Measurements from ENCODE around the gene TRIM2.

The TRIM2 gene

GRCh38 chr4:153252122-153252521 is 47.9 kb downstream of the TRIM2 start:
- no peak overlapping the region for H2AFZ ChIP-seq (ENCODE audit: low read length)
- H3K9me3 ChIP-seq (replicated peaks; ENCODE audit: insufficient read depth, low read length): no peaks in the 10 kb centered on the region
- H3K36me3 ChIP-seq (replicated peaks; ENCODE audit: insufficient read depth, low read length): no peaks in the 10 kb centered on the region
- TF ChIP-seq EZH2 (optimal IDR thresholded peaks at IDR 0.05; ENCODE audit: low read depth, low read length) (no peak), EZH2phosphoT487 (IDR thresholded peaks at IDR 0.05; ENCODE audit: low read length) (no peak), CTCF (IDR thresholded peaks at IDR 0.05; ENCODE audit: low read length) (no peak)
- H4K20me1 ChIP-seq (ENCODE audit: insufficient read depth, low read length): no peaks in the 10 kb centered on the region
- no peak overlapping the region for H3K4me2 ChIP-seq (ENCODE audit: low read depth, low read length)
- H3K79me2 ChIP-seq (ENCODE audit: low read length): no peaks in the 10 kb centered on the region
- no peaks in the 10 kb centered on the region for H3K27me3 ChIP-seq (replicated peaks; ENCODE audit: insufficient read depth, low read length)
- no peak for DNase-seq
- no peak overlapping the region for H3K27ac ChIP-seq (ENCODE audit: low read length)
- no peak overlapping the region for H3K4me3 ChIP-seq (ENCODE audit: low read length)
- H3K9ac ChIP-seq (ENCODE audit: low read length): no peak overlapping the region
- no peaks in the 10 kb centered on the region for H3F3A ChIP-seq (ENCODE audit: insufficient read depth, low read length)
- no peaks in the 10 kb centered on the region for H3K4me1 ChIP-seq (ENCODE audit: low read length)
- no peaks in the 10 kb centered on the region for H3K9me2 ChIP-seq (replicated peaks; ENCODE audit: insufficient read depth, low read length)

GRCh38 chr4:153255233-153255632 is 51.0 kb downstream of the TRIM2 start:
- no peak overlapping the region for H2AFZ ChIP-seq (ENCODE audit: low read length)
- no peak overlapping the region for H3K4me2 ChIP-seq (ENCODE audit: low read depth, low read length)
- no peaks in the 10 kb centered on the region for H3K4me1 ChIP-seq (ENCODE audit: low read length)
- no peaks in the 10 kb centered on the region for H3K36me3 ChIP-seq (replicated peaks; ENCODE audit: insufficient read depth, low read length)
- no peaks in the 10 kb centered on the region for H3K9me3 ChIP-seq (replicated peaks; ENCODE audit: insufficient read depth, low read length)
- no peaks in the 10 kb centered on the region for H3K79me2 ChIP-seq (ENCODE audit: low read length)
- no peak for DNase-seq
- no peaks in the 10 kb centered on the region for H4K20me1 ChIP-seq (ENCODE audit: insufficient read depth, low read length)
- no peak overlapping the region for H3K9ac ChIP-seq (ENCODE audit: low read length)
- TF ChIP-seq CTCF (IDR thresholded peaks at IDR 0.05; ENCODE audit: low read length) (no peak), EZH2phosphoT487 (IDR thresholded peaks at IDR 0.05; ENCODE audit: low read length) (no peak), EZH2 (optimal IDR thresholded peaks at IDR 0.05; ENCODE audit: low read depth, low read length) (no peak)
- H3K27me3 ChIP-seq (replicated peaks; ENCODE audit: insufficient read depth, low read length): no peaks in the 10 kb centered on the region
- H3K27ac ChIP-seq (ENCODE audit: low read length): no peak overlapping the region
- H3K4me3 ChIP-seq (ENCODE audit: low read length): no peak overlapping the region
- H3F3A ChIP-seq (ENCODE audit: insufficient read depth, low read length): no peaks in the 10 kb centered on the region
- H3K9me2 ChIP-seq (replicated peaks; ENCODE audit: insufficient read depth, low read length): no peaks in the 10 kb centered on the region

GRCh38 chr4:153257151-153257620 is 52.9 kb downstream of the TRIM2 start:
- no peaks in the 10 kb centered on the region for H4K20me1 ChIP-seq (ENCODE audit: insufficient read depth, low read length)
- H3K9ac ChIP-seq (ENCODE audit: low read length): no peak overlapping the region
- DNase-seq: no peak

GRCh38 chr4:153257991-153258390 is 53.7 kb downstream of the TRIM2 start:
- no peaks in the 10 kb centered on the region for H3K4me1 ChIP-seq (ENCODE audit: low read length)
- no peaks in the 10 kb centered on the region for H3K36me3 ChIP-seq (replicated peaks; ENCODE audit: insufficient read depth, low read length)
- DNase-seq: no peak
- no peaks in the 10 kb centered on the region for H4K20me1 ChIP-seq (ENCODE audit: insufficient read depth, low read length)
- H3K9me3 ChIP-seq (replicated peaks; ENCODE audit: insufficient read depth, low read length): no peaks in the 10 kb centered on the region
- H2AFZ ChIP-seq (ENCODE audit: low read length): no peak overlapping the region
- no peaks in the 10 kb centered on the region for H3F3A ChIP-seq (ENCODE audit: insufficient read depth, low read length)
- H3K27me3 ChIP-seq (replicated peaks; ENCODE audit: insufficient read depth, low read length): no peaks in the 10 kb centered on the region
- no peak overlapping the region for H3K4me3 ChIP-seq (ENCODE audit: low read length)
- no peak overlapping the region for H3K27ac ChIP-seq (ENCODE audit: low read length)
- H3K9ac ChIP-seq (ENCODE audit: low read length): no peak overlapping the region
- no peaks in the 10 kb centered on the region for H3K79me2 ChIP-seq (ENCODE audit: low read length)
- H3K9me2 ChIP-seq (replicated peaks; ENCODE audit: insufficient read depth, low read length): no peaks in the 10 kb centered on the region
- no peak for TF ChIP-seq EZH2 (optimal IDR thresholded peaks at IDR 0.05; ENCODE audit: low read depth, low read length)
- TF ChIP-seq CTCF (IDR thresholded peaks at IDR 0.05; ENCODE audit: low read length): no peak
- TF ChIP-seq EZH2phosphoT487 (IDR thresholded peaks at IDR 0.05; ENCODE audit: low read length): no peak
- no peak overlapping the region for H3K4me2 ChIP-seq (ENCODE audit: low read depth, low read length)

More at GRCh38 chr4:153257151-153257620, 52.9 kb downstream of the TRIM2 start:
- Histone ChIP-seq H3K4me1 (ENCODE audit: low read length) (no peaks in the 10 kb centered on the region), H3K27me3 (replicated peaks; ENCODE audit: insufficient read depth, low read length) (no peaks in the 10 kb centered on the region), H3K4me2 (ENCODE audit: low read depth, low read length) (no peak overlapping the region), H3K27ac (ENCODE audit: low read length) (no peak overlapping the region), H3K79me2 (ENCODE audit: low read length) (no peaks in the 10 kb centered on the region), H3K4me3 (ENCODE audit: low read length) (no peak overlapping the region), H3K36me3 (replicated peaks; ENCODE audit: insufficient read depth, low read length) (no peaks in the 10 kb centered on the region), H3K9me2 (replicated peaks; ENCODE audit: insufficient read depth, low read length) (no peaks in the 10 kb centered on the region), H3K9me3 (replicated peaks; ENCODE audit: insufficient read depth, low read length) (no peaks in the 10 kb centered on the region), H3F3A (ENCODE audit: insufficient read depth, low read length) (no peaks in the 10 kb centered on the region), H2AFZ (ENCODE audit: low read length) (no peak overlapping the region)
- TF ChIP-seq EZH2 (optimal IDR thresholded peaks at IDR 0.05; ENCODE audit: low read depth, low read length): no peak
